Umbilical cord (tissue), 2 donors: ENCODE results near the gene APOD. TPM values are rescaled to one million over a fixed set of nuclear protein-coding genes. Genes with fewer than 3 reads are reported as not detected.

ENCODE experiments used
- DNase-seq: peaks from one replicate; pipeline ENCODE4 v3.0.0-alpha.2; 2015; ENCODE audit warnings: low spot score
- total RNA-seq: library from RNA; depleted of rRNA; stranded (reverse); fragments of >200 nt; gene quantifications from one replicate; pipeline ENCODE4 v1.2.3, GENCODE V29; 2014; ENCODE audit warnings: low replicate concordance; ENCODE audit not compliant: insufficient read depth

The APOD gene
- total RNA-seq, 1 donor from 2014 or later = not detected

GRCh38 chr3:195554458-195554857 is 29.3 kb downstream of the APOD start:
- DNase-seq = no peak

GRCh38 chr3:195553268-195553667 is 30.5 kb downstream of the APOD start:
- DNase-seq = no peak

GRCh38 chr3:195551381-195551978 is 32.3 kb downstream of the APOD start:
- no peak for DNase-seq

- DNase-seq = no peak
These were observed 33.0 kb downstream of the APOD start for GRCh38 chr3:195550723-195551122.

GRCh38 chr3:195549931-195550519 is 33.7 kb downstream of the APOD start:
- DNase-seq = no peak

- no peak for DNase-seq
These were observed 34.8 kb downstream of the APOD start for GRCh38 chr3:195548987-195549386.

GRCh38 chr3:195548501-195548900 is 35.2 kb downstream of the APOD start:
- DNase-seq = no peak

- DNase-seq = no peak
These were observed 35.7 kb downstream of the APOD start for GRCh38 chr3:195548006-195548405.

GRCh38 chr3:195546130-195546560 is 37.6 kb downstream of the APOD start:
- no peak for DNase-seq

GRCh38 chr3:195544634-195545033 is 39.1 kb downstream of the APOD start:
- no peak for DNase-seq

GRCh38 chr3:195544230-195544536 is 39.6 kb downstream of the APOD start:
- DNase-seq = no peak

- no peak for DNase-seq
These were observed 40.1 kb downstream of the APOD start for GRCh38 chr3:195543500-195544229.

- peak; percentile 94 for DNase-seq
These were observed 40.8 kb downstream of the APOD start, which contains the start of gene PPP1R2 for GRCh38 chr3:195542698-195543499. Gene PPP1R2 (minus strand): TSS chr3:195543325. CDS start chr3:195543025, 300 bp downstream.

- DNase-seq = no peak
These were observed 41.4 kb downstream of the APOD start for GRCh38 chr3:195542316-195542697.

GRCh38 chr3:195540511-195540910 is 43.2 kb downstream of the APOD start:
- no peak for DNase-seq

GRCh38 chr3:195540027-195540426 is 43.7 kb downstream of the APOD start:
- no peak for DNase-seq

GRCh38 chr3:195539479-195539878 is 44.3 kb downstream of the APOD start:
- DNase-seq = no peak

- no peak for DNase-seq
These were observed 45.7 kb downstream of the APOD start for GRCh38 chr3:195537995-195538394.

- DNase-seq = no peak
These were observed 48.4 kb downstream of the APOD start for GRCh38 chr3:195535293-195535692.

- no peak for DNase-seq
These were observed 50.9 kb downstream of the APOD start for GRCh38 chr3:195532834-195533233.

- DNase-seq = no peak
These were observed 51.4 kb downstream of the APOD start for GRCh38 chr3:195532345-195532744.

- DNase-seq = no peak
These were observed 52.1 kb downstream of the APOD start for GRCh38 chr3:195531683-195532082.
